ENCODE measurements around the gene OPCML. TPM values are rescaled to one million over a fixed set of nuclear protein-coding genes. Genes with fewer than 3 reads are reported as not detected.

Gene OPCML
- total and polyA plus RNA-seq, 2 of the 13 experiments (the other 11 are each of a cell fraction or from before 2014, with no cell fraction given): not detected

- H4K20me1 ChIP-seq (ENCODE audit: insufficient read depth, low read length): no peaks in the 10 kb centered on the region
- H3K9me3 ChIP-seq (ENCODE audit: low read length): no peaks in the 10 kb centered on the region; the same call in 1 of the 2 replicates
- BruUV-seq (replicated peaks): no TSS peak
- intact Hi-C loops (cut with micrococcal nuclease; ENCODE audit: unreplicated experiment): no loop called here
- no peak overlapping the region for H3K27ac ChIP-seq (ENCODE audit: extremely low read length, insufficient read depth, low read length)
- WGBS (ENCODE audit: low lambda C conversion rate): 40% methylated on average over 9 of the region's 9 CpGs
- H3K4me3 ChIP-seq (replicated peaks in 1 of 3; ENCODE audit: insufficient read depth in 1 of 3, low read depth in 2 of 3, low read length in 3 of 3): no peak overlapping the region
- CTCF ChIA-PET (ENCODE audit: low intra/inter-chr PET ratio, low total read pairs): no interaction called here
- H2AFZ ChIP-seq (ENCODE audit: low read length): no peak overlapping the region
- in situ Hi-C loops (cut with HindIII; ENCODE audit: extremely low pct_ligation_motif_present, low pct_unique_long_range_greater_than_20kb): no loop called here
- H3K27me3 ChIP-seq (ENCODE audit: control insufficient read depth in 1 of 2, insufficient read depth in 2 of 2, low read length in 2 of 2): no peaks in the 10 kb centered on the region; a peak in 2 of 5 replicates
- POLR2A ChIA-PET: no interaction called here
- no peak for ATAC-seq
- no peaks in the 10 kb centered on the region for H3K4me1 ChIP-seq (ENCODE audit: insufficient read depth, low read length)
- no peak overlapping the region for H3K9ac ChIP-seq (ENCODE audit: insufficient read depth, low read depth, low read length)
- H3K36me3 ChIP-seq (replicated peaks in 1 of 2; ENCODE audit: control insufficient read depth in 1 of 2, insufficient read depth in 2 of 2, low read length in 2 of 2): no peaks in the 10 kb centered on the region
- no peak overlapping the region for H3K4me2 ChIP-seq (ENCODE audit: low read depth, low read length)
- DNase-seq (ENCODE audit: low spot score): no peak
- H3K79me2 ChIP-seq (ENCODE audit: insufficient read depth, low read length): no peaks in the 10 kb centered on the region
- FAIRE-seq: no peak
- no peak for TF ChIP-seq ZNF280B (CRISPR knock-in tag; IDR thresholded peaks at IDR 0.05; ENCODE audit: borderline replicate concordance)
- no peak for TF ChIP-seq ZNF550 (CRISPR knock-in tag; IDR thresholded peaks at IDR 0.05; ENCODE audit: borderline replicate concordance)
- TF ChIP-seq KLF16 (CRISPR knock-in tag; IDR thresholded peaks at IDR 0.05): no peak
- no peak for TF ChIP-seq KLF6 (CRISPR knock-in tag; IDR thresholded peaks at IDR 0.05)
- no peak for TF ChIP-seq TOPORS (CRISPR knock-in tag; IDR thresholded peaks at IDR 0.05)
- TF ChIP-seq, protein P1, sequence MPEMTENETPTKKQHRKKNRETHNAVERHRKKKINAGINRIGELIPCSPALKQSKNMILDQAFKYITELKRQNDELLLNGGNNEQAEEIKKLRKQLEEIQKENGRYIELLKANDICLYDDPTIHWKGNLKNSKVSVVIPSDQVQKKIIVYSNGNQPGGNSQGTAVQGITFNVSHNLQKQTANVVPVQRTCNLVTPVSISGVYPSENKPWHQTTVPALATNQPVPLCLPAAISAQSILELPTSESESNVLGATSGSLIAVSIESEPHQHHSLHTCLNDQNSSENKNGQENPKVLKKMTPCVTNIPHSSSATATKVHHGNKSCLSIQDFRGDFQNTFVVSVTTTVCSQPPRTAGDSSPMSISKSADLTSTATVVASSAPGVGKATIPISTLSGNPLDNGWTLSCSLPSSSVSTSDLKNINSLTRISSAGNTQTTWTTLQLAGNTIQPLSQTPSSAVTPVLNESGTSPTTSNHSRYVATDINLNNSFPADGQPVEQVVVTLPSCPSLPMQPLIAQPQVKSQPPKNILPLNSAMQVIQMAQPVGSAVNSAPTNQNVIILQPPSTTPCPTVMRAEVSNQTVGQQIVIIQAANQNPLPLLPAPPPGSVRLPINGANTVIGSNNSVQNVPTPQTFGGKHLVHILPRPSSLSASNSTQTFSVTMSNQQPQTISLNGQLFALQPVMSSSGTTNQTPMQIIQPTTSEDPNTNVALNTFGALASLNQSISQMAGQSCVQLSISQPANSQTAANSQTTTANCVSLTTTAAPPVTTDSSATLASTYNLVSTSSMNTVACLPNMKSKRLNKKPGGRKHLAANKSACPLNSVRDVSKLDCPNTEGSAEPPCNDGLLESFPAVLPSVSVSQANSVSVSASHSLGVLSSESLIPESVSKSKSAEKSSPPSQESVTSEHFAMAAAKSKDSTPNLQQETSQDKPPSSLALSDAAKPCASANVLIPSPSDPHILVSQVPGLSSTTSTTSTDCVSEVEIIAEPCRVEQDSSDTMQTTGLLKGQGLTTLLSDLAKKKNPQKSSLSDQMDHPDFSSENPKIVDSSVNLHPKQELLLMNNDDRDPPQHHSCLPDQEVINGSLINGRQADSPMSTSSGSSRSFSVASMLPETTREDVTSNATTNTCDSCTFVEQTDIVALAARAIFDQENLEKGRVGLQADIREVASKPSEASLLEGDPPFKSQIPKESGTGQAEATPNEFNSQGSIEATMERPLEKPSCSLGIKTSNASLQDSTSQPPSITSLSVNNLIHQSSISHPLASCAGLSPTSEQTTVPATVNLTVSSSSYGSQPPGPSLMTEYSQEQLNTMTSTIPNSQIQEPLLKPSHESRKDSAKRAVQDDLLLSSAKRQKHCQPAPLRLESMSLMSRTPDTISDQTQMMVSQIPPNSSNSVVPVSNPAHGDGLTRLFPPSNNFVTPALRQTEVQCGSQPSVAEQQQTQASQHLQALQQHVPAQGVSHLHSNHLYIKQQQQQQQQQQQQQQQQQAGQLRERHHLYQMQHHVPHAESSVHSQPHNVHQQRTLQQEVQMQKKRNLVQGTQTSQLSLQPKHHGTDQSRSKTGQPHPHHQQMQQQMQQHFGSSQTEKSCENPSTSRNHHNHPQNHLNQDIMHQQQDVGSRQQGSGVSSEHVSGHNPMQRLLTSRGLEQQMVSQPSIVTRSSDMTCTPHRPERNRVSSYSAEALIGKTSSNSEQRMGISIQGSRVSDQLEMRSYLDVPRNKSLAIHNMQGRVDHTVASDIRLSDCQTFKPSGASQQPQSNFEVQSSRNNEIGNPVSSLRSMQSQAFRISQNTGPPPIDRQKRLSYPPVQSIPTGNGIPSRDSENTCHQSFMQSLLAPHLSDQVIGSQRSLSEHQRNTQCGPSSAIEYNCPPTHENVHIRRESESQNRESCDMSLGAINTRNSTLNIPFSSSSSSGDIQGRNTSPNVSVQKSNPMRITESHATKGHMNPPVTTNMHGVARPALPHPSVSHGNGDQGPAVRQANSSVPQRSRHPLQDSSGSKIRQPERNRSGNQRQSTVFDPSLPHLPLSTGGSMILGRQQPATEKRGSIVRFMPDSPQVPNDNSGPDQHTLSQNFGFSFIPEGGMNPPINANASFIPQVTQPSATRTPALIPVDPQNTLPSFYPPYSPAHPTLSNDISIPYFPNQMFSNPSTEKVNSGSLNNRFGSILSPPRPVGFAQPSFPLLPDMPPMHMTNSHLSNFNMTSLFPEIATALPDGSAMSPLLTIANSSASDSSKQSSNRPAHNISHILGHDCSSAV (CRISPR knock-in tag; IDR thresholded peaks at IDR 0.05; ENCODE audit: borderline replicate concordance): no peak
- no peak for TF ChIP-seq ZNF703 (CRISPR knock-in tag; IDR thresholded peaks at IDR 0.05; ENCODE audit: borderline replicate concordance)
- TF ChIP-seq, protein P2, sequence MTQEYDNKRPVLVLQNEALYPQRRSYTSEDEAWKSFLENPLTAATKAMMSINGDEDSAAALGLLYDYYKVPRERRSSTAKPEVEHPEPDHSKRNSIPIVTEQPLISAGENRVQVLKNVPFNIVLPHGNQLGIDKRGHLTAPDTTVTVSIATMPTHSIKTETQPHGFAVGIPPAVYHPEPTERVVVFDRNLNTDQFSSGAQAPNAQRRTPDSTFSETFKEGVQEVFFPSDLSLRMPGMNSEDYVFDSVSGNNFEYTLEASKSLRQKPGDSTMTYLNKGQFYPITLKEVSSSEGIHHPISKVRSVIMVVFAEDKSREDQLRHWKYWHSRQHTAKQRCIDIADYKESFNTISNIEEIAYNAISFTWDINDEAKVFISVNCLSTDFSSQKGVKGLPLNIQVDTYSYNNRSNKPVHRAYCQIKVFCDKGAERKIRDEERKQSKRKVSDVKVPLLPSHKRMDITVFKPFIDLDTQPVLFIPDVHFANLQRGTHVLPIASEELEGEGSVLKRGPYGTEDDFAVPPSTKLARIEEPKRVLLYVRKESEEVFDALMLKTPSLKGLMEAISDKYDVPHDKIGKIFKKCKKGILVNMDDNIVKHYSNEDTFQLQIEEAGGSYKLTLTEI (CRISPR knock-in tag; conservative IDR thresholded peaks at IDR 0.05): no peak
- TF ChIP-seq ZNF350 (CRISPR knock-in tag; IDR thresholded peaks at IDR 0.05; ENCODE audit: borderline replicate concordance, low read depth): no peak
- TF ChIP-seq RAD51 (IDR thresholded peaks at IDR 0.05; ENCODE audit: borderline replicate concordance): no peak
- TF ChIP-seq FOXA3 (CRISPR knock-in tag; IDR thresholded peaks at IDR 0.05): no peak
- no peak for TF ChIP-seq NR2F1 (CRISPR knock-in tag; IDR thresholded peaks at IDR 0.05)
- TF ChIP-seq ZNF136 (CRISPR knock-in tag; IDR thresholded peaks at IDR 0.05; ENCODE audit: low read depth): no peak
- no peak for TF ChIP-seq MBD4 (IDR thresholded peaks at IDR 0.05; ENCODE audit: borderline replicate concordance, low read length)
These were observed 738.5 kb downstream of the OPCML start for GRCh38 chr11:132793831-132794230.

All from HepG2 (cell line).